ENCODE data around the gene FGFR1OP2.
"Not testable (repeated sequence)": the region's sequence is repeated elsewhere in the genome, so short reads cannot be mapped to it uniquely, and the experiment has no call there.

Gene FGFR1OP2

GRCh38 chr12:26937863-26938700 lies at the start of gene FGFR1OP2, which contains the start of gene INTS13:
Gene FGFR1OP2 (plus strand): TSS chr12:26938470. CDS start chr12:26954159, 15,689 bp downstream.
Gene INTS13 (minus strand): TSS chr12:26937981. CDS start chr12:26936803, 1,178 bp downstream.
- DNase-seq, result peak; percentile 99

GRCh38 chr12:26890784-26891183 lies 47.5 kb upstream of the FGFR1OP2 start:
- DNase-seq, result no peak

GRCh38 chr12:26891704-26892103 lies 46.6 kb upstream of the FGFR1OP2 start:
- no peak for DNase-seq

- DNase-seq, result no peak
Observed at GRCh38 chr12:26895672-26896071, 42.6 kb upstream of the FGFR1OP2 start.

- DNase-seq, result no peak
Observed at GRCh38 chr12:26896913-26897312, 41.4 kb upstream of the FGFR1OP2 start.

- DNase-seq, result not testable (repeated sequence)
Observed at GRCh38 chr12:26903396-26903795, 34.9 kb upstream of the FGFR1OP2 start.

- DNase-seq, result no peak
Observed at GRCh38 chr12:26906024-26906423, 32.2 kb upstream of the FGFR1OP2 start.

GRCh38 chr12:26906704-26907103 lies 31.6 kb upstream of the FGFR1OP2 start:
- DNase-seq, result no peak

- DNase-seq, result no peak
Observed at GRCh38 chr12:26918321-26919215, 19.7 kb upstream of the FGFR1OP2 start.

- no peak for DNase-seq
Observed at GRCh38 chr12:26919216-26919555, 19.1 kb upstream of the FGFR1OP2 start.

GRCh38 chr12:26921886-26922285 lies 16.4 kb upstream of the FGFR1OP2 start:
- DNase-seq, result no peak

GRCh38 chr12:26928661-26929060 lies 9.6 kb upstream of the FGFR1OP2 start:
- no peak for DNase-seq

GRCh38 chr12:26929590-26929989 lies 8.7 kb upstream of the FGFR1OP2 start:
- DNase-seq, result no peak

GRCh38 chr12:26935636-26936378 lies 2.5 kb upstream of the FGFR1OP2 start:
- no peak for DNase-seq

GRCh38 chr12:26936559-26937442 lies 1.5 kb upstream of the FGFR1OP2 start:
- peak; percentile 16 for DNase-seq

GRCh38 chr12:26937443-26937862 lies 817 bp upstream of the FGFR1OP2 start:
- no peak for DNase-seq

GRCh38 chr12:26938701-26939062 lies 412 bp downstream of the FGFR1OP2 start:
- no peak for DNase-seq

GRCh38 chr12:26939192-26939832 lies 1.0 kb downstream of the FGFR1OP2 start:
- no peak for DNase-seq

- no peak for DNase-seq
Observed at GRCh38 chr12:26939953-26940352, 1.7 kb downstream of the FGFR1OP2 start.

GRCh38 chr12:26940516-26941214 lies 2.4 kb downstream of the FGFR1OP2 start:
- peak; percentile 14 for DNase-seq

GRCh38 chr12:26941215-26941594 lies 2.9 kb downstream of the FGFR1OP2 start:
- no peak for DNase-seq
